Heart right ventricle (tissue), 16 donors: Measurements from ENCODE around the gene HLA-C. TPM values are rescaled to one million over a fixed set of nuclear protein-coding genes. Genes with fewer than 3 reads are reported as not detected.

Experiments used
- ATAC-seq, 8 donors: fragments of 200-7000 bp; cut with Tn5 transposase; one replicate each; pipeline ENCODE4 v1.9.1; 2020; ENCODE audit warnings: mild to moderate bottlenecking in 8 of 8, moderate library complexity in 8 of 8, moderate number of reproducible peaks in 1 of 8
- DNase-seq, 2 donors: peaks; one replicate each; pipeline ENCODE4 v3.0.0-alpha.2; 2020
- H3K27ac ChIP-seq, 10 donors: fragments of 200-600 bp; sonication (generic) in 2 of 10; one replicate each; pipeline versions ENCODE4 v1.5.0 to v1.8.0; 2020 to 2022; ENCODE audit warnings: mild to moderate bottlenecking in 3 of 10
- H3K27me3 ChIP-seq, 7 donors: fragments of 200-600 bp; one replicate each; pipeline ENCODE4 v1.8.0; 2021 to 2022; ENCODE audit warnings: mild to moderate bottlenecking in 2 of 7
- H3K36me3 ChIP-seq, 9 donors: fragments of 200-600 bp; sonication (generic) in 1 of 9; one replicate each; pipeline versions ENCODE4 v1.5.0 to v1.8.0; 2020 to 2022; ENCODE audit warnings: mild to moderate bottlenecking in 2 of 9
- H3K4me1 ChIP-seq, 9 donors: fragments of 200-600 bp; sonication (generic) in 1 of 9; one replicate each; pipeline versions ENCODE4 v1.5.0 to v1.8.0; 2020 to 2022; ENCODE audit warnings: mild to moderate bottlenecking in 4 of 9
- H3K4me3 ChIP-seq, 10 donors: fragments of 200-600 bp; sonication (generic) in 2 of 10; one replicate each; pipeline versions ENCODE4 v1.5.0 to v1.8.0; 2020 to 2022; ENCODE audit warnings: mild to moderate bottlenecking in 7 of 10, moderate library complexity in 2 of 10
- H3K9me3 ChIP-seq, 11 donors: fragments of 200-600 bp in 10 of 11; sonication (generic) in 2 of 11; one replicate each; pipeline versions ENCODE4 v1.5.0 to v1.8.0; 2013 to 2022; ENCODE audit warnings: mild to moderate bottlenecking in 2 of 11, control low read depth in 1 of 11, moderate library complexity in 1 of 11
- WGBS, 2 donors: extraction: QIAGEN DNeasy Blood & Tissue Kit; methylation state at CpG; one replicate each; pipeline ENCODE4 v1.1.7; 2013; ENCODE audit warnings: inconsistent platforms in 1 of 2; 5-methylcytosine and 5-hydroxymethylcytosine counted together
- intact Hi-C, 10 donors: fragments of 100-400 bp; cut with DNase I; formaldehyde crosslinking; loops; one replicate each; pipeline versions ENCODE4 v1.11.1 to v1.14.2; 2022
- polyA plus RNA-seq, 2 donors: library from polyadenylated mRNA; stranded (reverse); fragments of 200-250 nt; gene quantifications; one replicate each; pipeline ENCODE4 v1.2.3, GENCODE V29; 2013
- total RNA-seq, 10 donors: library from RNA; stranded (reverse); fragmentation: NEBNext Ultra II Directional in 3 of 10; extraction: Animal tissue kit (Norgen Biotek cat#: 25700) in 3 of 10; gene quantifications; one replicate each; pipeline versions ENCODE4 v1.2.1 to v1.2.4, GENCODE V29; 2021 to 2023
- TF ChIP-seq, protein P1 (sequence below), 9 donors: fragments of 200-600 bp; sonication (generic) in 2 of 9; IDR thresholded peaks; one replicate each; pipeline versions ENCODE4 v1.5.0 to v1.8.0; 2021 to 2022; ENCODE audit warnings: antibody characterized with exemption in 9 of 9, mild to moderate bottlenecking in 5 of 9, moderate library complexity in 1 of 9
- donor health status: Arrhythmogenic right ventricular cardiomyopathy.
- donor health status: ischemic (EF 13 %, LVEDD 7.1; RV severe dilation, severe dysfunction).
- donor health status: healthy with polysubstance abuse.
- donor health status: DM: no; HTN: yes; CAD: no.
- donor health status: DM: no; HTN: no; CAD: no.
- donor health status: ischemic (EF 25% LVEDD 6.9; RV normal size, moderate dysfunction).
- donor health status: ischemic (EF 25% LVEDD 5.7; RV mildly dilated, moderate dysfunction).
- donor health status: healthy.
- donor health status: DM: yes; HTN: yes; CAD: no.
- donor health status: Ischemic cardiomyopathy.
- donor health status: ischemic (EF 35%, LVEDD 5.7; RV mildly dilated, moderate dysfunction).
- donor health status: nonischemic (EF 11% LVEDD 7.7; RV severe dilation, severe dysfunction).
- donor health status: DM: yes; HTN: yes; CAD: no.
- donor health status: PGD.
- donor health status: ischemic (EF 29% LVEDD 5.4; RV normal size, mild dysfunction).
- donor health status: nonischemic (EF 23%, LVEDD 6.1; RV moderate dilation, normal function).

HLA-C gene
- total and polyA plus RNA-seq, 12 donors = 121 to 1,262 (median 232) TPM

DNA sequence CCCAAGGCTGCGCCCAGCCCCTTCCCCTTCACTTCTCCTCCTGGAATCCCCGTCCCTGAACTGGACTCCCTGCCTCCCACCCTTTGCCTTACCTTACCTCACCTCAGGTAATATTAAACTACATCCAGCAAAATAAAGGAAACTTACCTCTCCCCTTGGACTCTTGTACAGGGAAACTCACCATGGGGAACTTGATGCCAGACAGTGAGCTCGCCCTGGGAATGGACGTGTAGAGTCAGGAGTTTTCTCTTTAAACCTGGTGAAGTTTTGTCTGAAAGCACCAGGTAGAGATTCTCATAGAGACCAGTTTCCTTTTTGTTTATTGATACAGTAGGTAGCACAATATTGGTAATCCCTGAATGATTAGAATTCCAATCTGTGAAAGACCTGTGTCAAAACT lies 544 bp upstream of the HLA-C start:
- ATAC-seq (peak in 5 of 8 donors; percentile 1 to 23 (median 18)), DNase-seq (no peak)
- intact Hi-C loops = loop anchor here in 7 of 10 donors (2.0 to 10.0 kb wide), 7 partner anchors 70 to 138 kb away; partner anchors contain the start of genes HLA-B (in 2 of the 7) and PSORS1C2 (in 2 of the 7)
- peaks cover 0 to 5% (median 0%) of the 10 kb centered on the region in 7 donors for H3K27me3 ChIP-seq
- peaks cover 0 to 32% (median 0%) of the 10 kb centered on the region in 9 donors for H3K36me3 ChIP-seq
- no peaks in the 10 kb centered on the region for H3K9me3 ChIP-seq
- H3K27ac ChIP-seq = peak overlapping the region; percentile 72 to 100 (median 98)
- TF ChIP-seq, protein P1, sequence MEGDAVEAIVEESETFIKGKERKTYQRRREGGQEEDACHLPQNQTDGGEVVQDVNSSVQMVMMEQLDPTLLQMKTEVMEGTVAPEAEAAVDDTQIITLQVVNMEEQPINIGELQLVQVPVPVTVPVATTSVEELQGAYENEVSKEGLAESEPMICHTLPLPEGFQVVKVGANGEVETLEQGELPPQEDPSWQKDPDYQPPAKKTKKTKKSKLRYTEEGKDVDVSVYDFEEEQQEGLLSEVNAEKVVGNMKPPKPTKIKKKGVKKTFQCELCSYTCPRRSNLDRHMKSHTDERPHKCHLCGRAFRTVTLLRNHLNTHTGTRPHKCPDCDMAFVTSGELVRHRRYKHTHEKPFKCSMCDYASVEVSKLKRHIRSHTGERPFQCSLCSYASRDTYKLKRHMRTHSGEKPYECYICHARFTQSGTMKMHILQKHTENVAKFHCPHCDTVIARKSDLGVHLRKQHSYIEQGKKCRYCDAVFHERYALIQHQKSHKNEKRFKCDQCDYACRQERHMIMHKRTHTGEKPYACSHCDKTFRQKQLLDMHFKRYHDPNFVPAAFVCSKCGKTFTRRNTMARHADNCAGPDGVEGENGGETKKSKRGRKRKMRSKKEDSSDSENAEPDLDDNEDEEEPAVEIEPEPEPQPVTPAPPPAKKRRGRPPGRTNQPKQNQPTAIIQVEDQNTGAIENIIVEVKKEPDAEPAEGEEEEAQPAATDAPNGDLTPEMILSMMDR (IDR thresholded peaks at IDR 0.05) = no peak
- 10 to 23% methylated on average over 4 of the region's 4 CpGs for WGBS, 2 donors
- peaks cover 0 to 25% (median 7%) of the 10 kb centered on the region in 9 donors for H3K4me1 ChIP-seq
- H3K4me3 ChIP-seq = peak overlapping the region; percentile 31 to 97 (median 77)

DNA sequence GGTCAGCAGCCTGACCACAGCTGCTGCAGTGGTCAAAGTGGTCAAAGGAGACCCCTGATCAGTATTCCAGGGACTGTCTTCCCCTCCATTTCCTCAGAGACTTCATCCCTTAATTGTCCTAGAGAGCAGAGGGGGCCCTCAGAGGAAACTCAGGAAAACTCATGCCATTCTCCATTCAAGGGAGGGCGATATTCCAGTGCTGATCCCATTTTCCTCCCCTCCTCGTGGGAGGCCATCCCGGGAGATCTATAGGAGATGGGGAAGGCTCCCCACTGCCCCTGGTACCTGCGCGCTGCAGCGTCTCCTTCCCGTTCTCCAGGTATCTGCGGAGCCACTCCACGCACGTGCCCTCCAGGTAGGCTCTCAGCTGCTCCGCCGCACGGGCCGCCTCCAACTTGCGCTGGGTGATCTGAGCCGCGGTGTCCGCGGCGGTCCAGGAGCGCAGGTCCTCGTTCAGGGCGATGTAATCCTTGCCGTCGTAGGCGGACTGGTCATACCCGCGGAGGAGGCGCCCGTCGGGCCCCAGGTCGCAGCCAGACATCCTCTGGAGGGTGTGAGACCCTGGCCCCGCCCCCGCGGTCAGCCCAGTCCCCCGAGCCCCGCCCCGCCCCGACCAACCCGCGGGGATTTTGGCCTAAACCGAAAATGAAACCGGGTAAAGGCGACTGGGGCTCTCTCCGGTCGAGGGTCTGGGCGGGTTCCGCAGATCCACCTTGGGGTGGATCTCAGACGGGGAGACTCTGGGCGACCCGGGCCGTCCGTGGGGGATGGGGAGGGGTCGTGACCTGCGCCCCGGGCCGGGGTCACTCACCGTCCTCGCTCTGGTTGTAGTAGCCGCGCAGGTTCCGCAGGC lies 878 bp downstream of the HLA-C start:
- WGBS, 2 donors = 5 to 9% methylated on average over 46 to 62 of the region's 62 CpGs
- ATAC-seq (peak; percentile 64 to 83 (median 77)), DNase-seq (peak; percentile 82 to 85)
- intact Hi-C loops = loop anchor here in 8 of 10 donors (2.0 to 10.0 kb wide), 6 partner anchors 69 to 136 kb away; partner anchors contain the start of genes PSORS1C2 (in 2 of the 8) and HLA-B (in 1 of the 8)
- no peaks in the 10 kb centered on the region for H3K9me3 ChIP-seq
- H3K4me3 ChIP-seq = peak overlapping the region; percentile 31 to 97 (median 77)
- TF ChIP-seq, protein P1 (IDR thresholded peaks at IDR 0.05) = no peak
- H3K4me1 ChIP-seq = peaks cover 0 to 25% (median 7%) of the 10 kb centered on the region in 9 donors
- H3K27me3 ChIP-seq = no peaks in the 10 kb centered on the region
- H3K27ac ChIP-seq = peak overlapping the region; percentile 72 to 100 (median 98)
- peaks cover 0 to 32% (median 0%) of the 10 kb centered on the region in 9 donors for H3K36me3 ChIP-seq

DNA sequence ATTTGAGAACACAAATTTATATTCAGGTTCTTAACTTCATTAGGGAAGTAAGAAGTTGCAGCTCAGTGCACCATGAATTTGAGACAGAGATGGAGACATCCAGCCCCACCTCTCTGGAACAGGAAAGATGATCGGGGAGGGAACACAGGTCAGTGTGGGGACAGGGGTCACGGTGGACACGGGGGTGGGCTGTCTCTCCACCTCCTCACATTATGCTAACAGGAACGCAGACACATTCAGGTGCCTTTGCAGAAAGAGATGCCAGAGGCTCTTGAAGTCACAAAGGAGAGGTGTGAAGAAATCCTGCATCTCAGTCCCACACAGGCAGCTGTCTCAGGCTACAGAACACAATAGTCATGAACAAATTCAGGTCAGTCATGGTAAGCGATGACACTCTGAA lies 3.1 kb downstream of the HLA-C start:
- Histone ChIP-seq H3K27me3 (no peaks in the 10 kb centered on the region), H3K27ac (no peak overlapping the region), H3K36me3 (peaks cover 0 to 32% (median 0%) of the 10 kb centered on the region in 9 donors), H3K9me3 (peaks cover 0 to 9% (median 0%) of the 10 kb centered on the region in 11 donors), H3K4me1 (peaks cover 0 to 25% (median 7%) of the 10 kb centered on the region in 9 donors), H3K4me3 (no peak overlapping the region)
- TF ChIP-seq, protein P1 (IDR thresholded peaks at IDR 0.05) = no peak
- ATAC-seq (no peak), DNase-seq (no peak)
- whole genome bisulfite sequencing, 2 donors = 61 to 63% methylated on average over 5 of the region's 5 CpGs
- intact Hi-C loops = loop anchor here in 6 of 10 donors (2.0 to 10.0 kb wide), 3 partner anchors 54 to 86 kb away; no protein-coding TSS in a partner anchor

DNA sequence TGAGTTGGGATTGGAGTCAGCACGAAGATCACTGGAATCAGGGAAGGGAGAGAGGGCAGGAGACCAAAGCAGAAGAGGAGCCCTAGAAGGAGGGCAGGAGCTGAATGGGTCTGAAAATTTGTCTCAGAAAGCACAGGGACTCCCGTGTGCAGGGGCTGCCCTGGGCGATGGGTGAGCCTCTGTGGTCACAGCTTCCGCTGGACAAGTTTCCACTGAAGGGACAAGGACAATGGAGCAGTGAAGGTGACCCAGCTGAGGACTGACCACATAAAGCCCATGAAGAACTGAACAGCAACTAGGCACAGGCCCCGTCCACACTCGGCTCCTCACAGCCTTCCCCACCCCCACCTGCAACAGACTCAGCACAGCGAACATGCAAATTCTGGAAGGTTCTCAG lies 3.5 kb downstream of the HLA-C start:
- peaks cover 0 to 21% (median 7%) of the 10 kb centered on the region in 9 donors for H3K4me1 ChIP-seq
- TF ChIP-seq, protein P1 (IDR thresholded peaks at IDR 0.05) = no peak
- intact Hi-C loops = loop anchor here in 6 of 10 donors (2.0 to 10.0 kb wide), 3 partner anchors 54 to 86 kb away; no protein-coding TSS in a partner anchor
- peaks cover 0 to 32% (median 0%) of the 10 kb centered on the region in 9 donors for H3K36me3 ChIP-seq
- 80 to 87% methylated on average over 6 to 7 of the region's 7 CpGs for WGBS, 2 donors
- H3K27ac ChIP-seq = no peak overlapping the region
- H3K27me3 ChIP-seq = no peaks in the 10 kb centered on the region
- DNase-seq (no peak), ATAC-seq (no peak)
- peaks cover 0 to 13% (median 0%) of the 10 kb centered on the region in 11 donors for H3K9me3 ChIP-seq
- no peak overlapping the region for H3K4me3 ChIP-seq
